Tibial artery (tissue), 4 donors: ENCODE data around the gene SPATA12.

ENCODE experiments used
- DNase-seq, 2 donors: peaks; one replicate each; pipeline ENCODE4 v3.0.0-alpha.2; 2019
- H3K27ac ChIP-seq, 2 donors: fragments of 200-600 bp; sonication (generic) in 1 of 2; 1 replicate in 1 of 2; 2 replicates in 1 of 2; pipeline ENCODE4 v1.5.1; 2018 to 2019; ENCODE audit warnings: mild to moderate bottlenecking in 1 of 2
- H3K27me3 ChIP-seq, 2 donors: fragments of 200-600 bp; sonication (generic) in 1 of 2; one replicate each; pipeline versions ENCODE4 v1.5.1 to v1.6.0; 2016 to 2019
- H3K36me3 ChIP-seq, 3 donors: fragments of 200-600 bp; sonication (generic) in 2 of 3; one replicate each; pipeline ENCODE4 v1.5.1; 2016 to 2019; ENCODE audit warnings: mild to moderate bottlenecking in 2 of 3
- H3K4me1 ChIP-seq, 4 donors: fragments of 200-600 bp; sonication (generic) in 2 of 4; 1 replicate in 3 of 4; 2 replicates in 1 of 4; pipeline ENCODE4 v1.5.1; 2016 to 2019
- H3K4me3 ChIP-seq, 2 donors: fragments of 200-600 bp; sonication (generic) in 1 of 2; 1 replicate in 1 of 2; 2 replicates in 1 of 2; pipeline ENCODE4 v1.5.1; 2018 to 2019; ENCODE audit warnings: mild to moderate bottlenecking in 2 of 2
- H3K9me3 ChIP-seq, 3 donors: fragments of 200-600 bp; sonication (generic) in 1 of 3; one replicate each; pipeline ENCODE4 v1.5.1; 2016 to 2019
- CTCF ChIP-seq, 2 experiments: fragments of 200-600 bp in 1 of 2; fragments of 450-650 bp in 1 of 2; IDR thresholded peaks; one replicate each; pipeline ENCODE4 v1.5.1; 2017 to 2019; ENCODE audit warnings: antibody characterized with exemption in 2 of 2, mild to moderate bottlenecking in 1 of 2, moderate library complexity in 1 of 2
- intact Hi-C: fragments of 100-400 bp; cut with DNase I; formaldehyde crosslinking; loops from one replicate; pipeline ENCODE4 v1.15.0; 2023; ENCODE audit warnings: low total_unique reads

SPATA12 gene

GRCh38 chr3:57063032-57063431 is 2.6 kb downstream of the SPATA12 start:
- H3K27ac ChIP-seq = no peak overlapping the region
- TF ChIP-seq CTCF (IDR thresholded peaks at IDR 0.05) = no peak
- DNase-seq = no peak
- H3K4me3 ChIP-seq = no peak overlapping the region
- peaks cover 0 to 13% (median 1%) of the 10 kb centered on the region in 4 donors for H3K4me1 ChIP-seq
- H3K9me3 ChIP-seq = no peaks in the 10 kb centered on the region
- no peaks in the 10 kb centered on the region for H3K36me3 ChIP-seq
- intact Hi-C loops = no loop called here
- H3K27me3 ChIP-seq = no peaks in the 10 kb centered on the region

- peaks cover 0 to 19% (median 5%) of the 10 kb centered on the region in 4 donors for H3K4me1 ChIP-seq
- intact Hi-C loops = no loop called here
- DNase-seq = no peak
- no peak for TF ChIP-seq CTCF (IDR thresholded peaks at IDR 0.05)
- H3K36me3 ChIP-seq = no peaks in the 10 kb centered on the region
- H3K27me3 ChIP-seq = no peaks in the 10 kb centered on the region
- H3K9me3 ChIP-seq = no peaks in the 10 kb centered on the region
- H3K27ac ChIP-seq = no peak overlapping the region
- H3K4me3 ChIP-seq = no peak overlapping the region
These were observed 3.5 kb downstream of the SPATA12 start for GRCh38 chr3:57064001-57064400.

GRCh38 chr3:57064572-57064971 is 4.1 kb downstream of the SPATA12 start:
- TF ChIP-seq CTCF (IDR thresholded peaks at IDR 0.05) = no peak
- peaks cover 0 to 19% (median 5%) of the 10 kb centered on the region in 4 donors for H3K4me1 ChIP-seq
- no peaks in the 10 kb centered on the region for H3K36me3 ChIP-seq
- intact Hi-C loops = no loop called here
- no peak overlapping the region for H3K4me3 ChIP-seq
- H3K27me3 ChIP-seq = no peaks in the 10 kb centered on the region
- H3K9me3 ChIP-seq = no peaks in the 10 kb centered on the region
- H3K27ac ChIP-seq = no peak overlapping the region
- DNase-seq = no peak

- DNase-seq = no peak
- intact Hi-C loops = no loop called here
- Histone ChIP-seq H3K9me3 (no peaks in the 10 kb centered on the region), H3K27me3 (no peaks in the 10 kb centered on the region), H3K4me1 (peaks cover 0 to 13% (median 5%) of the 10 kb centered on the region in 4 donors), H3K4me3 (no peak overlapping the region), H3K27ac (no peak overlapping the region), H3K36me3 (no peaks in the 10 kb centered on the region)
- no peak for TF ChIP-seq CTCF (IDR thresholded peaks at IDR 0.05)
These were observed 5.1 kb downstream of the SPATA12 start for GRCh38 chr3:57065588-57065987.

GRCh38 chr3:57066471-57066870 is 6.0 kb downstream of the SPATA12 start:
- TF ChIP-seq CTCF (IDR thresholded peaks at IDR 0.05) = no peak
- no peak overlapping the region for H3K27ac ChIP-seq
- intact Hi-C loops = no loop called here
- H3K27me3 ChIP-seq = no peaks in the 10 kb centered on the region
- DNase-seq = no peak
- H3K9me3 ChIP-seq = no peaks in the 10 kb centered on the region
- no peaks in the 10 kb centered on the region for H3K36me3 ChIP-seq
- H3K4me1 ChIP-seq = peaks cover 0 to 10% (median 5%) of the 10 kb centered on the region in 4 donors
- no peak overlapping the region for H3K4me3 ChIP-seq
